Measurements from ENCODE around the gene C4orf50. TPM values are rescaled to one million over a fixed set of nuclear protein-coding genes. Genes with fewer than 3 reads are reported as not detected.

Gene C4orf50
- total RNA-seq, 1 donor: not detected

- no peak for DNase-seq (ENCODE audit: low read depth)
- H3K4me3 ChIP-seq (ENCODE audit: low read depth, low read length): no peak overlapping the region
- no peak for TF ChIP-seq CTCF (IDR thresholded peaks at IDR 0.05; ENCODE audit: insufficient read depth, low read depth, low read length)
Observed at GRCh38 chr4:5913454-5913853, 104.8 kb downstream of the C4orf50 start.

GRCh38 chr4:5912614-5913019 is 105.6 kb downstream of the C4orf50 start:
- H3K4me3 ChIP-seq (ENCODE audit: low read depth, low read length): no peak overlapping the region
- TF ChIP-seq CTCF (IDR thresholded peaks at IDR 0.05; ENCODE audit: insufficient read depth, low read depth, low read length): no peak
- no peak for DNase-seq (ENCODE audit: low read depth)

DNA sequence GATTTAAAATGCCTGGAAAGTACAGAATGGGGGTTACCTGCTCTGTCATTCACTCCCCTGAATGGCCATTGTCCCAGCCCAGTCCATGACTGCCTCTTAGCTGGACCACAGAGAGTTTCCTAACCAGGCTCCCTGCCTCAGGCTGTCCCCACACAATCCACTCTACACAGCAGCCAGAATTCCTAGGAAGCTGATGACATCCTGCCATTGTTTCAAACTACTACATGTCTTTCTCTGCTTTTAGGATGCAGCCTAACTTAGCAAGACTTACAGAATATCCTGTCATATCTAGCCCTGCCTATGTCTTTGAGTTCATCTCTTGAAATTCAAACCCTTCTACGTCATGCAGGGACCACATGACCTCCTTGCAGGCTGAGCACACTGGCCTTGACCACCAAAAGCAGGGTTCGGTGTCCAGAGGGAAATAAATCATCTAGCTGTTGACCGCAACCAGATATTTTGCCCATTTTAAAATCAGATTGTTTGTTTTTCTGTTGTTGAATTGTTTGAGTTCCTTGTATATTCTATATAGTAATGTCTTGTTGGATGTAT is 109.3 kb downstream of the C4orf50 start:
- no peak for DNase-seq (ENCODE audit: low read depth)
- no peak for TF ChIP-seq CTCF (IDR thresholded peaks at IDR 0.05; ENCODE audit: insufficient read depth, low read depth, low read length)
- H3K4me3 ChIP-seq (ENCODE audit: low read depth, low read length): no peak overlapping the region

GRCh38 chr4:5906191-5906590 is 112.0 kb downstream of the C4orf50 start:
- no peak for DNase-seq (ENCODE audit: low read depth)
- TF ChIP-seq CTCF (IDR thresholded peaks at IDR 0.05; ENCODE audit: insufficient read depth, low read depth, low read length): no peak
- no peak overlapping the region for H3K4me3 ChIP-seq (ENCODE audit: low read depth, low read length)

GRCh38 chr4:5905714-5906113 is 112.5 kb downstream of the C4orf50 start:
- no peak for TF ChIP-seq CTCF (IDR thresholded peaks at IDR 0.05; ENCODE audit: insufficient read depth, low read depth, low read length)
- H3K4me3 ChIP-seq (ENCODE audit: low read depth, low read length): no peak overlapping the region
- DNase-seq (ENCODE audit: low read depth): no peak

DNA sequence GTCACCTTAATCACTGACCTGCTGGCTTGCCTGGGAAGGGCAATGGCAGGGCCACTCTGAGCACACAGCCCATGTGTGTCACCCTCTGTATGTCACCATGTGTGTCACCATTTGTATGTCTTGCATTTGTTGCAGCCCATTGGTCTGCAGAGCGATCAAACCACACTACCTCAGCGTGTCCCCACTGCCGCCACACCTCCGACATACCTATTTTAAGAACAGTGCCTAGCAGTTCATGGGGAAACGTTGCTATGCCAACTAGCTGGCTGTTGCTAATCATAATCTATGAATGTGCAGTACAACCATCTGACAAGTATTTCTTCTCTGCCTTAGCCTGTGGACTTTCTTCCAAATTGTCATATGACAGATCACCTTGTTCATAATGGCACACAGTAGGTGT is 117.4 kb downstream of the C4orf50 start:
- H3K4me3 ChIP-seq (ENCODE audit: low read depth, low read length): no peak overlapping the region
- no peak for DNase-seq (ENCODE audit: low read depth)
- TF ChIP-seq CTCF (IDR thresholded peaks at IDR 0.05; ENCODE audit: insufficient read depth, low read depth, low read length): no peak

DNA sequence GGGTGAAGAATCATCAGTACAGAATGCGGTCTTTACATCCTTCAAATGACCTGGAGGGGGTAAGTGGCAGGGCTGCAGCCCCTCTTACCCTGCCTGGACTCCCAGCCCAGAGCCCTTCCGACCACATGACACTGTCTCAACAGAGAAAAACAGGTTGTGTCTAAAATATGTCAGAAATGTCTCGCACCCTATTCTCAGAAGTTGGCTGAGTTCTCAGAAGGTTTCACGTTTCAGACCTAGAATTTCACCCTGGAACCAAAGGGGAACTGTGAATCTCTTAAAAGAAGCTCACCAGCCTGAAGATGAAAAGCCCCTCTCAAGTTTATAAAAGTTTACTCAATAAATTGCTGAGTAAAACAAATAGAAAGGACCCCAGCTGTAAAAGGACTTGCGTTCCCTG is 118.3 kb downstream of the C4orf50 start:
- H3K4me3 ChIP-seq (ENCODE audit: low read depth, low read length): no peak overlapping the region
- DNase-seq (ENCODE audit: low read depth): no peak
- no peak for TF ChIP-seq CTCF (IDR thresholded peaks at IDR 0.05; ENCODE audit: insufficient read depth, low read depth, low read length)
